DOHH2 (cell line): ENCODE results near the gene SCAF8.

Source experiments
- H3F3A ChIP-seq: fragments of 200-600 bp; sonication (generic), shearing (Covaris generic); 2 replicates; pipeline ENCODE4 v1.6.0; 2016; ENCODE audit warnings: antibody characterized with exemption, mild to moderate bottlenecking; ENCODE audit not compliant: control insufficient read depth, insufficient read depth
- H3K27ac ChIP-seq: fragments of 200-600 bp; sonication (generic); 2 replicates; pipeline ENCODE4 v1.5.1; 2014; ENCODE audit warnings: low read depth, mild to moderate bottlenecking, low read length, moderate library complexity
- H3K27me3 ChIP-seq: fragments of 200-600 bp; sonication (generic); 2 replicates; pipeline ENCODE4 v1.6.1; 2014; ENCODE audit warnings: mild to moderate bottlenecking, low read length, mixed read lengths; ENCODE audit not compliant: control insufficient read depth
- H3K36me3 ChIP-seq: fragments of 200-600 bp; sonication (generic); 2 replicates; pipeline ENCODE4 v1.6.1; 2014; ENCODE audit warnings: mild to moderate bottlenecking, low read length, moderate library complexity, mixed read lengths; ENCODE audit not compliant: control insufficient read depth
- H3K4me1 ChIP-seq: fragments of 200-600 bp; sonication (generic); 2 replicates; pipeline ENCODE4 v1.6.1; 2014; ENCODE audit warnings: mild to moderate bottlenecking, low read length, mixed read lengths; ENCODE audit not compliant: control insufficient read depth
- H3K4me2 ChIP-seq: fragments of 200-600 bp; sonication (generic); 2 replicates; pipeline ENCODE4 v1.6.0; 2014; ENCODE audit warnings: mild to moderate bottlenecking, low read length, moderate library complexity
- H3K4me3 ChIP-seq: fragments of 200-600 bp; sonication (generic); 2 replicates; pipeline ENCODE4 v1.5.1; 2014; ENCODE audit warnings: mild to moderate bottlenecking, low read length, mixed read lengths
- H3K79me2 ChIP-seq: fragments of 200-600 bp; sonication (generic); 2 replicates; pipeline ENCODE4 v1.6.1; 2014; ENCODE audit warnings: mild to moderate bottlenecking, low read length, mixed read lengths; ENCODE audit not compliant: control insufficient read depth
- H3K9me2 ChIP-seq: fragments of 200-600 bp; sonication (generic); replicated peaks from 2 replicates; pipeline ENCODE4 v1.6.1; 2014; ENCODE audit warnings: mild to moderate bottlenecking, low read length, mixed read lengths; ENCODE audit not compliant: control insufficient read depth
- H3K9me3 ChIP-seq: fragments of 200-600 bp; sonication (generic); 2 replicates; pipeline ENCODE4 v1.6.1; 2014; ENCODE audit warnings: antibody characterized with exemption, low read length, mixed read lengths; ENCODE audit not compliant: control insufficient read depth, insufficient read depth
- H4K20me1 ChIP-seq: fragments of 200-600 bp; sonication (generic); 2 replicates; pipeline ENCODE4 v1.6.0; 2014; ENCODE audit warnings: low read depth, mild to moderate bottlenecking, antibody characterized with exemption, low read length, moderate library complexity; ENCODE audit not compliant: control insufficient read depth, insufficient read depth
- CTCF ChIP-seq: fragments of 200-600 bp; sonication (generic); IDR thresholded peaks from one replicate; pipeline ENCODE4 v1.5.1; 2014; ENCODE audit warnings: antibody characterized with exemption, mild to moderate bottlenecking, low read depth, low read length; ENCODE audit not compliant: poor library complexity, severe bottlenecking
- EZH2phosphoT487 ChIP-seq: fragments of 200-600 bp; sonication (generic); IDR thresholded peaks from 2 replicates; pipeline ENCODE4 v1.6.1; 2017; ENCODE audit warnings: borderline replicate concordance, mild to moderate bottlenecking, antibody characterized with exemption, low read length, moderate library complexity, mixed read lengths

Gene SCAF8

GRCh38 chr6:154752022-154752421 is 18.8 kb downstream of the SCAF8 start:
- H3K9me3 ChIP-seq = no peaks in the 10 kb centered on the region
- H4K20me1 ChIP-seq = peaks cover 11% of the 10 kb centered on the region
- no peak for TF ChIP-seq EZH2phosphoT487
- no peak for TF ChIP-seq CTCF
- H3K36me3 ChIP-seq = peaks cover 31% of the 10 kb centered on the region
- H3K4me3 ChIP-seq = no peak overlapping the region
- H3K79me2 ChIP-seq = peaks cover 98% of the 10 kb centered on the region
- H3K9me2 ChIP-seq = no peaks in the 10 kb centered on the region
- no peak overlapping the region for H3K27ac ChIP-seq
- no peaks in the 10 kb centered on the region for H3K27me3 ChIP-seq
- H3K4me1 ChIP-seq = peaks cover 9% of the 10 kb centered on the region
- H3F3A ChIP-seq = no peaks in the 10 kb centered on the region
- no peak overlapping the region for H3K4me2 ChIP-seq

- no peak overlapping the region for H3K4me2 ChIP-seq
- H3K4me1 ChIP-seq = no peaks in the 10 kb centered on the region
- peaks cover 7% of the 10 kb centered on the region for H4K20me1 ChIP-seq
- no peak for TF ChIP-seq EZH2phosphoT487
- no peak for TF ChIP-seq CTCF
- no peaks in the 10 kb centered on the region for H3K9me3 ChIP-seq
- no peaks in the 10 kb centered on the region for H3K27me3 ChIP-seq
- peaks cover 30% of the 10 kb centered on the region for H3K36me3 ChIP-seq
- H3K4me3 ChIP-seq = no peak overlapping the region
- no peaks in the 10 kb centered on the region for H3F3A ChIP-seq
- peaks cover 98% of the 10 kb centered on the region for H3K79me2 ChIP-seq
- no peaks in the 10 kb centered on the region for H3K9me2 ChIP-seq
- H3K27ac ChIP-seq = no peak overlapping the region
Observed at GRCh38 chr6:154754152-154754551, 20.9 kb downstream of the SCAF8 start.

- H3K9me3 ChIP-seq = no peaks in the 10 kb centered on the region
- H3F3A ChIP-seq = no peaks in the 10 kb centered on the region
- peaks cover 98% of the 10 kb centered on the region for H3K79me2 ChIP-seq
- no peak overlapping the region for H3K4me3 ChIP-seq
- H3K36me3 ChIP-seq = peaks cover 24% of the 10 kb centered on the region
- H3K27me3 ChIP-seq = no peaks in the 10 kb centered on the region
- no peak for TF ChIP-seq CTCF
- no peak for TF ChIP-seq EZH2phosphoT487
- H3K27ac ChIP-seq = no peak overlapping the region
- H3K4me2 ChIP-seq = no peak overlapping the region
- H4K20me1 ChIP-seq = peaks cover 2% of the 10 kb centered on the region; the same call in 1 of the 2 replicates
- H3K9me2 ChIP-seq = no peaks in the 10 kb centered on the region
- H3K4me1 ChIP-seq = no peaks in the 10 kb centered on the region
Observed at GRCh38 chr6:154757352-154758050, 24.3 kb downstream of the SCAF8 start.
